Measurements from ENCODE around the gene EXTL1. TPM values are rescaled to one million over a fixed set of nuclear protein-coding genes. Genes with fewer than 3 reads are reported as not detected.

Gene EXTL1
- total RNA-seq, 1 experiment from 2014 or later = 0.26 TPM

DNA sequence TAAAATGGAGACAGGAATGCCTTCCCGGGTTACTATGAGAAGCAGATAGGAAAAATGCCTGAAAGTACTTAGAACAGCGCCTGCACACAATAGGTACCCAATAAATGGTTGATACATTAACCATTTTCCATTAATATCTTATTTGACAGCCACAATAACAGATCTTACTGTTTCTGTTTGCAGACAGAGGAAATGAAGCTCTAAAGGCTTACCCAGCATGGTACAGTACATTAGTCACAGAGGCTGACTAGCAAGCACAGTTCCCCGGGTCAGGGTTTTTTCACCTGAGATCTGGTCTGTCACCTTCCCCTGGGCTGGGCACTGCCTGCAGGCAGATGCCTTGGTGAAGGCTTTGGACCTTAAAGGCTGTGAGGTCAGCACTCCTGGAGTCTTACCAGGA is 43.0 kb downstream of the EXTL1 start:
- H3K4me2 ChIP-seq (ENCODE audit: low read length) = no peak overlapping the region
- H3K9me3 ChIP-seq (ENCODE audit: low read length) = no peaks in the 10 kb centered on the region
- H3F3A ChIP-seq (ENCODE audit: low read length, unreplicated experiment) = no peaks in the 10 kb centered on the region
- peak; percentile 55 for DNase-seq
- H3K27me3 ChIP-seq (ENCODE audit: low read length) = no peaks in the 10 kb centered on the region
- no peaks in the 10 kb centered on the region for H3K36me3 ChIP-seq (ENCODE audit: low read depth, low read length)
- no peaks in the 10 kb centered on the region for H3K79me2 ChIP-seq (ENCODE audit: low read length)
- CTCF ChIA-PET = interaction anchor here (0.9 kb wide), 1 partner anchor 80 kb away, joined by 3 read pairs; no protein-coding TSS in a partner anchor
- H3K9ac ChIP-seq (ENCODE audit: low read length) = no peak overlapping the region
- POLR2A ChIA-PET (ENCODE audit: unreplicated experiment) = no interaction called here
- H3K4me1 ChIP-seq (ENCODE audit: insufficient read depth, low read length) = peaks cover 21% of the 10 kb centered on the region
- TF ChIP-seq EZH2 (IDR thresholded peaks at IDR 0.05; ENCODE audit: low read length, unreplicated experiment) = no peak
- TF ChIP-seq, protein P1, sequence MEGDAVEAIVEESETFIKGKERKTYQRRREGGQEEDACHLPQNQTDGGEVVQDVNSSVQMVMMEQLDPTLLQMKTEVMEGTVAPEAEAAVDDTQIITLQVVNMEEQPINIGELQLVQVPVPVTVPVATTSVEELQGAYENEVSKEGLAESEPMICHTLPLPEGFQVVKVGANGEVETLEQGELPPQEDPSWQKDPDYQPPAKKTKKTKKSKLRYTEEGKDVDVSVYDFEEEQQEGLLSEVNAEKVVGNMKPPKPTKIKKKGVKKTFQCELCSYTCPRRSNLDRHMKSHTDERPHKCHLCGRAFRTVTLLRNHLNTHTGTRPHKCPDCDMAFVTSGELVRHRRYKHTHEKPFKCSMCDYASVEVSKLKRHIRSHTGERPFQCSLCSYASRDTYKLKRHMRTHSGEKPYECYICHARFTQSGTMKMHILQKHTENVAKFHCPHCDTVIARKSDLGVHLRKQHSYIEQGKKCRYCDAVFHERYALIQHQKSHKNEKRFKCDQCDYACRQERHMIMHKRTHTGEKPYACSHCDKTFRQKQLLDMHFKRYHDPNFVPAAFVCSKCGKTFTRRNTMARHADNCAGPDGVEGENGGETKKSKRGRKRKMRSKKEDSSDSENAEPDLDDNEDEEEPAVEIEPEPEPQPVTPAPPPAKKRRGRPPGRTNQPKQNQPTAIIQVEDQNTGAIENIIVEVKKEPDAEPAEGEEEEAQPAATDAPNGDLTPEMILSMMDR (conservative IDR thresholded peaks at IDR 0.05; ENCODE audit: low read depth, low read length) = no peak
- TF ChIP-seq EZH2phosphoT487 (IDR thresholded peaks at IDR 0.05; ENCODE audit: borderline replicate concordance, low read length) = no peak
- H3K9me2 ChIP-seq (replicated peaks; ENCODE audit: low read length) = no peaks in the 10 kb centered on the region
- peak; percentile 71 for ATAC-seq
- BruUV-seq (replicated peaks) = no TSS peak
- no peak overlapping the region for H3K4me3 ChIP-seq (ENCODE audit: low read length)
- H2AFZ ChIP-seq (ENCODE audit: low read length) = no peak overlapping the region
- intact Hi-C loops (cut with micrococcal nuclease) = no loop called here
- H4K20me1 ChIP-seq (ENCODE audit: low read length) = no peaks in the 10 kb centered on the region
- no peak overlapping the region for H3K27ac ChIP-seq (ENCODE audit: low read length)

DNA sequence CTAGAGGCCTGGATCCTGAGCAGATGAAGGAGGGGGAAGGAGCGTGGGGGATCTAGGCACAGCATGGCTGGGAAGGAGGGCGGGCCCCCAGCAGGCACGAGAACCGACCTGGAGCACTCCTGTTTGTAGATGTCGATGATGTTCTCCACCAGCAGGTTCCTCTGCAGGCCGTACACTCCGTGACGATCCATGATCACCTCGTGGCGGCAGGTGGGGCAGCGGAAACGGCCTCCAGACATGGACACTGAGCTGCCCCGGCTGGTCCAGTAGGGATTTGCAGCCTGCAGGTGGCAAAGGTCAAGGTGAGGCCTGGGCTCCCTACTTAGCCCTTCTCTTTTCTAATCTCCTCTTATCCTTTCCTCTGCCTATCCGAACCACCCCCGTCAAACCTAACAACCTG is 44.6 kb downstream of the EXTL1 start:
- H3F3A ChIP-seq (ENCODE audit: low read length, unreplicated experiment) = no peaks in the 10 kb centered on the region
- H3K79me2 ChIP-seq (ENCODE audit: low read length) = no peaks in the 10 kb centered on the region
- H3K27ac ChIP-seq (ENCODE audit: low read length) = no peak overlapping the region
- no peaks in the 10 kb centered on the region for H3K9me3 ChIP-seq (ENCODE audit: low read length)
- H3K4me1 ChIP-seq (ENCODE audit: insufficient read depth, low read length) = peaks cover 21% of the 10 kb centered on the region
- no peaks in the 10 kb centered on the region for H3K27me3 ChIP-seq (ENCODE audit: low read length)
- no peaks in the 10 kb centered on the region for H3K36me3 ChIP-seq (ENCODE audit: low read depth, low read length)
- no peak overlapping the region for H3K4me3 ChIP-seq (ENCODE audit: low read length)
- DNase-seq = no peak
- ChIA-PET POLR2A (ENCODE audit: unreplicated experiment) (interaction anchor here (0.6 kb wide), 1 partner anchor 9 kb away, joined by 3 read pairs; no protein-coding TSS in a partner anchor), CTCF (no interaction called here)
- H4K20me1 ChIP-seq (ENCODE audit: low read length) = no peaks in the 10 kb centered on the region
- intact Hi-C loops (cut with micrococcal nuclease) = no loop called here
- no peak overlapping the region for H3K9ac ChIP-seq (ENCODE audit: low read length)
- no peak for ATAC-seq
- H2AFZ ChIP-seq (ENCODE audit: low read length) = no peak overlapping the region
- TF ChIP-seq EZH2 (IDR thresholded peaks at IDR 0.05; ENCODE audit: low read length, unreplicated experiment) (no peak), EZH2phosphoT487 (IDR thresholded peaks at IDR 0.05; ENCODE audit: borderline replicate concordance, low read length) (no peak)
- TF ChIP-seq, protein P1 (conservative IDR thresholded peaks at IDR 0.05; ENCODE audit: low read depth, low read length) = no peak
- no peak overlapping the region for H3K4me2 ChIP-seq (ENCODE audit: low read length)
- BruUV-seq (replicated peaks) = no TSS peak
- no peaks in the 10 kb centered on the region for H3K9me2 ChIP-seq (replicated peaks; ENCODE audit: low read length)

DNA sequence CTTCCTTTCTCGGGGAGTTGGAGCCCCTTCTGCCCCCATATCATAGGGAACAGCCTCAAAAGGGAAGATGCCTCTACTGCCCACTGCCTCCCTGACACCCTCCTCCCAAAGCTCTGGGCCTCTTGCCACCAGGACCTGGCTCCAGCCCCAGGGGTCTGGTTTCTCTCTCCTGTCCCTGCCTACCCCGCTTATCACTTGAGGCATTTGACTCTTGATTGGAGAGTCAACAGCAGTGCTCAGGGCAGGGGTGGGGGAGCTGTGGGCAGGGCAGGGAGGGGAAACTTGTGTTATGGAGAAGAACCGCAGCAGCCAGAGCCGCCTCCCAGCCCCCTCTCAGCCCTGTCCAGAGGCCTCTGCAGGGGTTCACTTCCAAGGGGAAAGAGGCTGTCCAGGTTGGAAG is 45.3 kb downstream of the EXTL1 start:
- Histone ChIP-seq H3K27ac (ENCODE audit: low read length) (no peak overlapping the region), H3K79me2 (ENCODE audit: low read length) (no peaks in the 10 kb centered on the region), H3K4me2 (ENCODE audit: low read length) (no peak overlapping the region), H3F3A (ENCODE audit: low read length, unreplicated experiment) (no peaks in the 10 kb centered on the region), H3K9ac (ENCODE audit: low read length) (no peak overlapping the region), H4K20me1 (ENCODE audit: low read length) (no peaks in the 10 kb centered on the region), H3K9me2 (replicated peaks; ENCODE audit: low read length) (no peaks in the 10 kb centered on the region), H3K36me3 (ENCODE audit: low read depth, low read length) (no peaks in the 10 kb centered on the region), H3K4me3 (ENCODE audit: low read length) (no peak overlapping the region), H3K27me3 (ENCODE audit: low read length) (no peaks in the 10 kb centered on the region), H3K9me3 (ENCODE audit: low read length) (no peaks in the 10 kb centered on the region), H3K4me1 (ENCODE audit: insufficient read depth, low read length) (peaks cover 21% of the 10 kb centered on the region), H2AFZ (ENCODE audit: low read length) (no peak overlapping the region)
- intact Hi-C loops (cut with micrococcal nuclease) = no loop called here
- POLR2A ChIA-PET (ENCODE audit: unreplicated experiment) = no interaction called here
- CTCF ChIA-PET = no interaction called here
- ATAC-seq (no peak), DNase-seq (no peak)
- BruUV-seq (replicated peaks) = no TSS peak
- TF ChIP-seq, protein P1 (conservative IDR thresholded peaks at IDR 0.05; ENCODE audit: low read depth, low read length) = no peak
- no peak for TF ChIP-seq EZH2 (IDR thresholded peaks at IDR 0.05; ENCODE audit: low read length, unreplicated experiment)
- no peak for TF ChIP-seq EZH2phosphoT487 (IDR thresholded peaks at IDR 0.05; ENCODE audit: borderline replicate concordance, low read length)

Measured in PC-3 (cell line).